OCI-LY7 (cell line): ENCODE data around the gene TMEM255B. TPM values are rescaled to one million over a fixed set of nuclear protein-coding genes. Genes with fewer than 3 reads are reported as not detected.

ENCODE experiments used
- BruUV-seq: library from RNA; stranded (reverse); fragments of 400-500 nt; replicated peaks from 2 replicates; lab custom pipeline; 2021; lab: Mats Ljungman, UMichigan
- CTCF ChIA-PET: fragments of 300-600 bp; sonication (Branson Sonifier 250); formaldehyde crosslinking; loops from one replicate; lab custom pipeline; 2022; ENCODE audit warnings: antibody characterized with exemption; ENCODE audit not compliant: unreplicated experiment; lab: Charles Lee
- POLR2A ChIA-PET: fragments of 300-600 bp; sonication (Branson Sonifier 250); formaldehyde crosslinking; loops from one replicate; lab custom pipeline; 2022; ENCODE audit warnings: antibody characterized with exemption; lab: Charles Lee
- DNase-seq: peaks from one replicate; pipeline ENCODE4 v3.0.0-alpha.2; 2015; ENCODE audit warnings: low spot score
- H2AFZ ChIP-seq: fragments of 200-600 bp; sonication (generic), shearing (Covaris generic); 2 replicates; pipeline ENCODE4 v1.6.1; 2014; ENCODE audit warnings: mild to moderate bottlenecking, antibody characterized with exemption, low read length, moderate library complexity
- H3K27ac ChIP-seq: fragments of 200-600 bp; sonication (generic); 2 replicates; pipeline ENCODE4 v1.5.1; 2014; ENCODE audit warnings: mixed run types, low read depth, mild to moderate bottlenecking, moderate library complexity, low read length, inconsistent platforms; ENCODE audit not compliant: poor library complexity, severe bottlenecking
- H3K36me3 ChIP-seq: fragments of 200-600 bp; sonication (generic); 2 replicates; pipeline ENCODE4 v1.6.1; 2014; ENCODE audit warnings: mild to moderate bottlenecking, antibody characterized with exemption, low read length, moderate library complexity, mixed read lengths; ENCODE audit not compliant: insufficient read depth
- H3K4me1 ChIP-seq: fragments of 200-600 bp; sonication (generic); 2 replicates; pipeline ENCODE4 v1.5.1; 2014; ENCODE audit warnings: mild to moderate bottlenecking, low read length; ENCODE audit not compliant: insufficient read depth, poor library complexity, severe bottlenecking
- H3K4me2 ChIP-seq: fragments of 200-600 bp; sonication (generic); 2 replicates; pipeline ENCODE4 v1.6.1; 2014; ENCODE audit warnings: mild to moderate bottlenecking, low read length
- H3K4me3 ChIP-seq: fragments of 200-600 bp; sonication (generic); 2 replicates; pipeline ENCODE4 v1.5.1; 2014; ENCODE audit warnings: mild to moderate bottlenecking, low read depth, low read length; ENCODE audit not compliant: poor library complexity, severe bottlenecking
- H3K79me2 ChIP-seq: fragments of 200-600 bp; sonication (generic); 2 replicates; pipeline ENCODE4 v1.6.1; 2016; ENCODE audit warnings: low read depth, mild to moderate bottlenecking, low read length, moderate library complexity, mixed read lengths; ENCODE audit not compliant: insufficient read depth
- H3K9me2 ChIP-seq: fragments of 200-600 bp; sonication (generic); 2 replicates; pipeline ENCODE4 v1.6.1; 2016; ENCODE audit warnings: mild to moderate bottlenecking, low read length, mixed read lengths; ENCODE audit not compliant: insufficient read depth
- H3K9me3 ChIP-seq: fragments of 200-600 bp; sonication (generic); 2 replicates; pipeline ENCODE4 v1.6.1; 2014; ENCODE audit warnings: mild to moderate bottlenecking, mixed run types, low read length, mixed read lengths
- H4K20me1 ChIP-seq: fragments of 200-600 bp; sonication (generic); 2 replicates; pipeline ENCODE4 v1.6.1; 2014; ENCODE audit warnings: mild to moderate bottlenecking, antibody characterized with exemption, low read length, moderate library complexity, mixed read lengths; ENCODE audit not compliant: insufficient read depth
- EZH2phosphoT487 ChIP-seq: fragments of 200-600 bp; sonication (generic); IDR thresholded peaks from 2 replicates; pipeline ENCODE4 v1.6.1; 2018; ENCODE audit warnings: low read depth, borderline replicate concordance, mild to moderate bottlenecking, mixed run types, antibody characterized with exemption, low read length, moderate library complexity, mixed read lengths
- intact Hi-C: fragments of 100-400 bp; cut with micrococcal nuclease; formaldehyde crosslinking; loops from one replicate; pipeline ENCODE4 v1.10.0; 2022; ENCODE audit not compliant: unreplicated experiment
- total RNA-seq, 2 experiments: library from RNA; depleted of rRNA in 1 of 2; stranded (reverse); fragments of >200 nt in 1 of 2; shearing (Covaris generic) in 1 of 2; gene quantifications; 2 replicates each; pipeline ENCODE4 v1.2.3, GENCODE V29; 2014 to 2022
- TF ChIP-seq, protein P1 (sequence below): fragments of 200-600 bp; sonication (generic); conservative IDR thresholded peaks from 2 replicates; pipeline ENCODE4 v1.5.1; 2014; ENCODE audit warnings: mild to moderate bottlenecking, antibody characterized with exemption, low read length, moderate library complexity, mixed read lengths

The TMEM255B gene
- total RNA-seq, 2 experiments from 2014 or later, result 2.6 to 6.8 TPM

DNA sequence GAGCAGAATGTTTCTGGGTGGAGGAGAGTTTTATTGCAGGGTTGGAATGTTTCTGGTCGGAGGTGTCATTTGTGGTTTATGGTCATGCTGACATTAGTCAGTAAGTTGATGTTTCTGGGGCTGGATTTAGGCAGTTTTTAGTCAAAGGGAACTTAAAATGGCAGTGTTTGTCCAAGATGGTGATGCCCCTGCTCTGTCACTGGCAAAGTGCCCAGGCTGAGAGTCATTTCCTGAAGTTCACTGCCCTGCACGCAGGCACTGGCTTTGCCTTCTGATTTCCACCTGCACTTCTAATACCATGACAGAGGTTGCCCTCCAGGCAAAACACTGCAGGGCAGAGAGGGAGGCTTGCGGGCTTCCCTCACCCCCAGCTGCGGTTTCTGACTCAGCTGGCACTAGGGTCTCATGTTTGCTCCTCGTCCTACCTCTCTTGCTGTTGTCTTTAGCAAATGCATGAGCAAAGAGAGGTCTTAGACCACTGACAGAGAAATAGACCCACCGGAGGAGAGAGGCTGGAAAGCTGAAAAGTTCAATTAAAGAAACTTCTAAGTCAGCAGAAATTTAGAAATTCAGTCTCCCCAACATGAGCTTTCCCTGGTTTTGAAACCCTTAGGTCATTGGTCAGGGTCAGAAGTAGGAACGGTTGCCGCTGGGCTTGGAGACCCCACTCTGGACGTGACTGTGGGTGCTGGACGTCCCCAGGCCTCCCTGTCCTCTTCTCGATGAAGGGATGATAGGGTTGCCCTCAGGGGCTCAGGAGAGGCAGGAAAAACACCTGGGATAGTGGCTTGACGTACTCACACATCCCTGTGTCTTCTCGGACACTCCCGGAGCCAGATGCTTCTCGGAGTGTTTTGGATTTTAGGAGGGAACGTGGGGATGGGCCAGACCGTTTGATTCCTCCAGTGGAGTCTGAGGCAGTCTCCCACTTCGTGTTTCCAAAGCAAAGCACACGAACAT lies 26.3 kb downstream of the TMEM255B start:
- Histone ChIP-seq H3K9me3 (no peaks in the 10 kb centered on the region), H4K20me1 (no peaks in the 10 kb centered on the region), H3K9me2 (no peaks in the 10 kb centered on the region), H3K36me3 (no peaks in the 10 kb centered on the region), H3K4me3 (no peak overlapping the region), H3K4me2 (no peak overlapping the region), H2AFZ (no peak overlapping the region), H3K79me2 (no peaks in the 10 kb centered on the region), H3K4me1 (no peaks in the 10 kb centered on the region), H3K27ac (no peak overlapping the region)
- intact Hi-C loops, result no loop called here
- DNase-seq, result no peak
- TF ChIP-seq EZH2phosphoT487, result no peak
- TF ChIP-seq, protein P1, sequence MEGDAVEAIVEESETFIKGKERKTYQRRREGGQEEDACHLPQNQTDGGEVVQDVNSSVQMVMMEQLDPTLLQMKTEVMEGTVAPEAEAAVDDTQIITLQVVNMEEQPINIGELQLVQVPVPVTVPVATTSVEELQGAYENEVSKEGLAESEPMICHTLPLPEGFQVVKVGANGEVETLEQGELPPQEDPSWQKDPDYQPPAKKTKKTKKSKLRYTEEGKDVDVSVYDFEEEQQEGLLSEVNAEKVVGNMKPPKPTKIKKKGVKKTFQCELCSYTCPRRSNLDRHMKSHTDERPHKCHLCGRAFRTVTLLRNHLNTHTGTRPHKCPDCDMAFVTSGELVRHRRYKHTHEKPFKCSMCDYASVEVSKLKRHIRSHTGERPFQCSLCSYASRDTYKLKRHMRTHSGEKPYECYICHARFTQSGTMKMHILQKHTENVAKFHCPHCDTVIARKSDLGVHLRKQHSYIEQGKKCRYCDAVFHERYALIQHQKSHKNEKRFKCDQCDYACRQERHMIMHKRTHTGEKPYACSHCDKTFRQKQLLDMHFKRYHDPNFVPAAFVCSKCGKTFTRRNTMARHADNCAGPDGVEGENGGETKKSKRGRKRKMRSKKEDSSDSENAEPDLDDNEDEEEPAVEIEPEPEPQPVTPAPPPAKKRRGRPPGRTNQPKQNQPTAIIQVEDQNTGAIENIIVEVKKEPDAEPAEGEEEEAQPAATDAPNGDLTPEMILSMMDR, result no peak
- CTCF ChIA-PET, result no interaction called here
- no TSS peak for BruUV-seq
- POLR2A ChIA-PET, result no interaction called here

DNA sequence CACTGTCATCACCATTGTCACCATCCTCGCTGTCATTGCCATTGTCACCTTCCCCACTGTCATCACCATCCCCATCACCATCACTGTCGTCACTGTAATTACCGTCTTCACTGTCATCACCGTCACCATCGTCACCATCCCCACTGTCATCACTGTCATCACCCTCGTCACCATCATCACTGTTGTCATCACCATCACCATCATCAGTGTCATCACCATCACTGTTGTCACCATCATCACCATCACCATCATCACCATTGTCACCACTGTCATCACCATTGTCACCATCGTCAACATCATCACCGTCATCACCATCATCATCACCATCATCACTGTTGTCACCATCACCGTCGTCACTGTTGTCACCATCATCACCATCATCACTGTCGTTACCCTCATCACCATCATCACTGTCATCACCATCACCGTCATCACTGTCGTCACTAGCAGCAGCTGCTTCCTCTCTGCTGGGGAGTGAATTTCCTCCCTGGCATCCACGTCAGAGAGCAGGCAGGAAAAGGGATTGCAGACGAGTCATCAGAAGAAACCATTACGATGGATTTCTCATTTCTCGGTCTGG lies 27.3 kb downstream of the TMEM255B start:
- BruUV-seq, result no TSS peak
- H3K4me1 ChIP-seq, result no peaks in the 10 kb centered on the region
- H3K27ac ChIP-seq, result no peak overlapping the region
- H3K9me2 ChIP-seq, result no peaks in the 10 kb centered on the region
- H3K4me3 ChIP-seq, result no peak overlapping the region
- no peaks in the 10 kb centered on the region for H3K36me3 ChIP-seq
- H3K4me2 ChIP-seq, result no peak overlapping the region
- no peaks in the 10 kb centered on the region for H4K20me1 ChIP-seq
- H3K9me3 ChIP-seq, result no peaks in the 10 kb centered on the region
- DNase-seq, result no peak
- intact Hi-C loops, result no loop called here
- H2AFZ ChIP-seq, result no peak overlapping the region
- H3K79me2 ChIP-seq, result no peaks in the 10 kb centered on the region
- CTCF ChIA-PET, result no interaction called here
- no peak for TF ChIP-seq EZH2phosphoT487
- TF ChIP-seq, protein P1, result no peak
- POLR2A ChIA-PET, result no interaction called here

DNA sequence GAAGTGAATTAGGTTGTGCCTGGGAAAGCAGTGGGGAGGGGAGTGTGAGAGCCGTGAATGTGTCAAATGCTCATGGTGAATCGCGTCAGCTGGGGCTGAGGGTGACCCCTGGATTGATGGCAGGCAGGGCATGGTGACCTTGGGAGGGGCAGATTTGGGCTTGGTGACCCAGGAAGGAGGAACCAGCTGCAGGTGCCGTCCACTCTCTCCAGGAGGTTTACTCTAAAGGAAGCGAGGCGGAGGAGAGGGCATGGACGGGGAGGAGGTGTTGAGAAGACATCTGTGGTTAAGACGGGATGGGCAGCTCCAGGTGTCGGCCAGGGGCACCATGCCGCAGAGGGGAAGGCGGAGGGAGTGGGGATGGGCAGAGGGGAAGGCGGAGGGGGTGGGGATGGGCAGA lies 28.7 kb downstream of the TMEM255B start:
- no peaks in the 10 kb centered on the region for H3K79me2 ChIP-seq
- ChIA-PET POLR2A (no interaction called here), CTCF (no interaction called here)
- H2AFZ ChIP-seq, result no peak overlapping the region
- intact Hi-C loops, result no loop called here
- no peaks in the 10 kb centered on the region for H4K20me1 ChIP-seq
- H3K4me3 ChIP-seq, result no peak overlapping the region
- DNase-seq, result no peak
- no peaks in the 10 kb centered on the region for H3K36me3 ChIP-seq
- H3K9me3 ChIP-seq, result no peaks in the 10 kb centered on the region
- TF ChIP-seq, protein P1, result no peak
- TF ChIP-seq EZH2phosphoT487, result no peak
- H3K9me2 ChIP-seq, result no peaks in the 10 kb centered on the region
- H3K4me2 ChIP-seq, result no peak overlapping the region
- no peaks in the 10 kb centered on the region for H3K4me1 ChIP-seq
- no peak overlapping the region for H3K27ac ChIP-seq
- no TSS peak for BruUV-seq
